WTC11 (cell line): Measurements from ENCODE around the gene PLXNB2. TPM values are rescaled to one million over a fixed set of nuclear protein-coding genes. Genes with fewer than 3 reads are reported as not detected.

ENCODE experiments used
- ATF1 ChIP-seq: sonication (generic); formaldehyde crosslinking; IDR thresholded peaks from 2 replicates; pipeline ENCODE4 v1.8.1; 2023; ENCODE audit warnings: mild to moderate bottlenecking, moderate library complexity, missing genetic modification reagents
- ETV6 ChIP-seq: sonication (generic); formaldehyde crosslinking; IDR thresholded peaks from 2 replicates; pipeline ENCODE4 v1.8.1; 2022; ENCODE audit warnings: mild to moderate bottlenecking, missing genetic modification reagents
- FOXP1 ChIP-seq: sonication (generic); formaldehyde crosslinking; IDR thresholded peaks from 2 replicates; pipeline ENCODE4 v1.8.0; 2022; ENCODE audit warnings: missing genetic modification reagents, mild to moderate bottlenecking, moderate library complexity, borderline replicate concordance
- MXD4 ChIP-seq: fragments of 250-450 bp; sonication (Bioruptor Pico); IDR thresholded peaks from 2 replicates; pipeline ENCODE4 v1.8.0; 2021; ENCODE audit warnings: mild to moderate bottlenecking, moderate library complexity, borderline replicate concordance
- SMAD4 ChIP-seq: sonication (generic); formaldehyde crosslinking; IDR thresholded peaks from 2 replicates; pipeline ENCODE4 v1.8.0; 2022; ENCODE audit warnings: mild to moderate bottlenecking, missing genetic modification reagents
- TEAD4 ChIP-seq: sonication (generic); formaldehyde crosslinking; IDR thresholded peaks from 2 replicates; pipeline ENCODE4 v1.8.0; 2022; ENCODE audit warnings: mild to moderate bottlenecking, missing genetic modification reagents
- TP53 ChIP-seq: sonication (generic); formaldehyde crosslinking; IDR thresholded peaks from 2 replicates; pipeline ENCODE4 v1.8.1; 2023; ENCODE audit warnings: mild to moderate bottlenecking, missing genetic modification reagents
- ZBTB21 ChIP-seq: sonication (generic); formaldehyde crosslinking; IDR thresholded peaks from 2 replicates; pipeline ENCODE4 v1.8.1; 2023; ENCODE audit warnings: mild to moderate bottlenecking, missing genetic modification reagents, borderline replicate concordance
- ZNF263 ChIP-seq: sonication (generic); formaldehyde crosslinking; IDR thresholded peaks from 2 replicates; pipeline ENCODE4 v1.8.1; 2022; ENCODE audit warnings: low read depth, mild to moderate bottlenecking, moderate library complexity, missing genetic modification reagents
- total RNA-seq: library from RNA; stranded (reverse); gene quantifications from 3 replicates; pipeline ENCODE4 v1.2.3, GENCODE V29; 2021
- TF ChIP-seq, protein P1 (sequence below): fragments of 250-450 bp; sonication (Bioruptor Pico); IDR thresholded peaks from 2 replicates; pipeline ENCODE4 v1.9.0; 2021; ENCODE audit warnings: mild to moderate bottlenecking, borderline replicate concordance
- TF ChIP-seq, protein P2 (sequence below): sonication (generic); formaldehyde crosslinking; IDR thresholded peaks from 2 replicates; pipeline ENCODE4 v1.8.0; 2023; ENCODE audit warnings: missing genetic modification reagents
- TF ChIP-seq, protein P3 (sequence below): sonication (generic); formaldehyde crosslinking; IDR thresholded peaks from 2 replicates; pipeline ENCODE4 v1.8.1; 2023; ENCODE audit warnings: mild to moderate bottlenecking, missing genetic modification reagents
- TF ChIP-seq, protein P4 (sequence below): fragments of 250-450 bp; sonication (Bioruptor Pico); IDR thresholded peaks from 2 replicates; pipeline ENCODE4 v1.9.0; 2021; ENCODE audit warnings: mild to moderate bottlenecking
- TF ChIP-seq, protein P5 (sequence below): sonication (generic); formaldehyde crosslinking; IDR thresholded peaks from 2 replicates; pipeline ENCODE4 v1.8.1; 2023; ENCODE audit warnings: mild to moderate bottlenecking, moderate library complexity, missing genetic modification reagents
- TF ChIP-seq, protein P6 (sequence below): sonication (generic); formaldehyde crosslinking; IDR thresholded peaks from 2 replicates; pipeline ENCODE4 v1.8.1; 2022; ENCODE audit warnings: mild to moderate bottlenecking, missing genetic modification reagents, moderate library complexity, borderline replicate concordance
- TF ChIP-seq, protein P7 (sequence below): sonication (generic); formaldehyde crosslinking; IDR thresholded peaks from 2 replicates; pipeline ENCODE4 v1.8.0; 2022; ENCODE audit warnings: mild to moderate bottlenecking, missing genetic modification reagents
- TF ChIP-seq, protein P8 (sequence below): sonication (generic); formaldehyde crosslinking; IDR thresholded peaks from 2 replicates; pipeline ENCODE4 v1.8.1; 2022; ENCODE audit warnings: low read depth, mild to moderate bottlenecking, moderate library complexity, missing genetic modification reagents, borderline replicate concordance
- TF ChIP-seq, protein P9 (sequence below): fragments of 200-600 bp; IDR thresholded peaks from 2 replicates; pipeline ENCODE4 v1.8.0; 2022; ENCODE audit warnings: antibody characterized with exemption
- TF ChIP-seq, protein P10 (sequence below): sonication (generic); formaldehyde crosslinking; IDR thresholded peaks from 2 replicates; pipeline ENCODE4 v1.8.1; 2022; ENCODE audit warnings: missing genetic modification reagents, borderline replicate concordance

PLXNB2 gene
- total RNA-seq, 1 experiment from 2014 or later, result 113 TPM

DNA sequence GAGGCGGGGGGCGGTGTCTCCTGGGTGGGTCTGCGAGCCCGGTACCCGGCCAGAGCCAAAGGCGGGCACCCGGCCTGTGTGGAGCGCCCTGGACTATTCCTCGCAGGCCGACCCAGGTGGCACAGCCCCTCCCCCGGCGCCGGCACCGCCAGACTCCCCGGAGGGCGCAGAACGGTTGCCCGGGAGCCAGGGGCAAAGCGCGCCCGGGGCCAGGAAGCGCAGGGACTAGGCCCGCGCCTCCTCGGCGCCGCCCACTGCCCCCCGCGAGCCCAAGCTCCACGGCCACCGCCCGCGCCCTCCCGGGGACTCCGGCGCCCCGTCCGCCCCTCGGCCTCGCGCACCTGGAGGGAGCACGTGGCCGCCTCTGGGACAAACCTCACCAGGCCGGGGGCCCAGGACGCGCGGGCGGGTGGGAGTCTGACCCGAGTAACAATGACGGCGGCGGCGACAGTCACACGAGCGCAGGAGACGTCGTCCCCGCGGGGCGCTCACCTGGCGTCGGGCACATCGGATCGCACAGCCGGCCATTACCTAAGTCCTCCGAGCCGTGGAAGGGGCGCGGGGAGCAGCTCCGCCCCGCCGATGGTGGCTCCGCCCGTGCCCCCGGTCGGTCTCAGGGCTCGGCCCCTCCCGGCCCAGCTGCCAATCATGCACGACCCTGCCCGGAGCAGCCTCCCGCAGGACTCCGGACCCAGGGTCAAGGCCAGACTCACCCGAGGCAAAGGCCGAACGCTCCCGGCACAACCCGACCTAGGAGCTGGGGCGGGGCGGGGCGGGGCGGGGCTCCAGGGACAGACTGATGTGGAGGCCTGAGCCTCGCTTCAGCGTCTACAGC is 7.4 kb downstream of the PLXNB2 start (continued):
- TF ChIP-seq, protein P1, sequence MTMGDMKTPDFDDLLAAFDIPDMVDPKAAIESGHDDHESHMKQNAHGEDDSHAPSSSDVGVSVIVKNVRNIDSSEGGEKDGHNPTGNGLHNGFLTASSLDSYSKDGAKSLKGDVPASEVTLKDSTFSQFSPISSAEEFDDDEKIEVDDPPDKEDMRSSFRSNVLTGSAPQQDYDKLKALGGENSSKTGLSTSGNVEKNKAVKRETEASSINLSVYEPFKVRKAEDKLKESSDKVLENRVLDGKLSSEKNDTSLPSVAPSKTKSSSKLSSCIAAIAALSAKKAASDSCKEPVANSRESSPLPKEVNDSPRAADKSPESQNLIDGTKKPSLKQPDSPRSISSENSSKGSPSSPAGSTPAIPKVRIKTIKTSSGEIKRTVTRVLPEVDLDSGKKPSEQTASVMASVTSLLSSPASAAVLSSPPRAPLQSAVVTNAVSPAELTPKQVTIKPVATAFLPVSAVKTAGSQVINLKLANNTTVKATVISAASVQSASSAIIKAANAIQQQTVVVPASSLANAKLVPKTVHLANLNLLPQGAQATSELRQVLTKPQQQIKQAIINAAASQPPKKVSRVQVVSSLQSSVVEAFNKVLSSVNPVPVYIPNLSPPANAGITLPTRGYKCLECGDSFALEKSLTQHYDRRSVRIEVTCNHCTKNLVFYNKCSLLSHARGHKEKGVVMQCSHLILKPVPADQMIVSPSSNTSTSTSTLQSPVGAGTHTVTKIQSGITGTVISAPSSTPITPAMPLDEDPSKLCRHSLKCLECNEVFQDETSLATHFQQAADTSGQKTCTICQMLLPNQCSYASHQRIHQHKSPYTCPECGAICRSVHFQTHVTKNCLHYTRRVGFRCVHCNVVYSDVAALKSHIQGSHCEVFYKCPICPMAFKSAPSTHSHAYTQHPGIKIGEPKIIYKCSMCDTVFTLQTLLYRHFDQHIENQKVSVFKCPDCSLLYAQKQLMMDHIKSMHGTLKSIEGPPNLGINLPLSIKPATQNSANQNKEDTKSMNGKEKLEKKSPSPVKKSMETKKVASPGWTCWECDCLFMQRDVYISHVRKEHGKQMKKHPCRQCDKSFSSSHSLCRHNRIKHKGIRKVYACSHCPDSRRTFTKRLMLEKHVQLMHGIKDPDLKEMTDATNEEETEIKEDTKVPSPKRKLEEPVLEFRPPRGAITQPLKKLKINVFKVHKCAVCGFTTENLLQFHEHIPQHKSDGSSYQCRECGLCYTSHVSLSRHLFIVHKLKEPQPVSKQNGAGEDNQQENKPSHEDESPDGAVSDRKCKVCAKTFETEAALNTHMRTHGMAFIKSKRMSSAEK, result no peak
- TF ChIP-seq, protein P2, sequence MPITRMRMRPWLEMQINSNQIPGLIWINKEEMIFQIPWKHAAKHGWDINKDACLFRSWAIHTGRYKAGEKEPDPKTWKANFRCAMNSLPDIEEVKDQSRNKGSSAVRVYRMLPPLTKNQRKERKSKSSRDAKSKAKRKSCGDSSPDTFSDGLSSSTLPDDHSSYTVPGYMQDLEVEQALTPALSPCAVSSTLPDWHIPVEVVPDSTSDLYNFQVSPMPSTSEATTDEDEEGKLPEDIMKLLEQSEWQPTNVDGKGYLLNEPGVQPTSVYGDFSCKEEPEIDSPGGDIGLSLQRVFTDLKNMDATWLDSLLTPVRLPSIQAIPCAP (CRISPR knock-in tag), result 0 out of 2 replicates have a peak, but pooled peaks have one; percentile 30
- no peak for TF ChIP-seq SMAD4 (CRISPR knock-in tag)
- peak; percentile 52; the same call in 1 of the 2 replicates for TF ChIP-seq ETV6
- TF ChIP-seq, protein P3, sequence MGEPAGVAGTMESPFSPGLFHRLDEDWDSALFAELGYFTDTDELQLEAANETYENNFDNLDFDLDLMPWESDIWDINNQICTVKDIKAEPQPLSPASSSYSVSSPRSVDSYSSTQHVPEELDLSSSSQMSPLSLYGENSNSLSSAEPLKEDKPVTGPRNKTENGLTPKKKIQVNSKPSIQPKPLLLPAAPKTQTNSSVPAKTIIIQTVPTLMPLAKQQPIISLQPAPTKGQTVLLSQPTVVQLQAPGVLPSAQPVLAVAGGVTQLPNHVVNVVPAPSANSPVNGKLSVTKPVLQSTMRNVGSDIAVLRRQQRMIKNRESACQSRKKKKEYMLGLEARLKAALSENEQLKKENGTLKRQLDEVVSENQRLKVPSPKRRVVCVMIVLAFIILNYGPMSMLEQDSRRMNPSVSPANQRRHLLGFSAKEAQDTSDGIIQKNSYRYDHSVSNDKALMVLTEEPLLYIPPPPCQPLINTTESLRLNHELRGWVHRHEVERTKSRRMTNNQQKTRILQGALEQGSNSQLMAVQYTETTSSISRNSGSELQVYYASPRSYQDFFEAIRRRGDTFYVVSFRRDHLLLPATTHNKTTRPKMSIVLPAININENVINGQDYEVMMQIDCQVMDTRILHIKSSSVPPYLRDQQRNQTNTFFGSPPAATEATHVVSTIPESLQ (CRISPR knock-in tag), result no peak
- TF ChIP-seq, protein P4, sequence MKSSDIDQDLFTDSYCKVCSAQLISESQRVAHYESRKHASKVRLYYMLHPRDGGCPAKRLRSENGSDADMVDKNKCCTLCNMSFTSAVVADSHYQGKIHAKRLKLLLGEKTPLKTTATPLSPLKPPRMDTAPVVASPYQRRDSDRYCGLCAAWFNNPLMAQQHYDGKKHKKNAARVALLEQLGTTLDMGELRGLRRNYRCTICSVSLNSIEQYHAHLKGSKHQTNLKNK (CRISPR knock-in tag), result no peak
- peak; percentile 55; the same call in 1 of the 2 replicates for TF ChIP-seq FOXP1 (CRISPR knock-in tag)
- TF ChIP-seq, protein P5, sequence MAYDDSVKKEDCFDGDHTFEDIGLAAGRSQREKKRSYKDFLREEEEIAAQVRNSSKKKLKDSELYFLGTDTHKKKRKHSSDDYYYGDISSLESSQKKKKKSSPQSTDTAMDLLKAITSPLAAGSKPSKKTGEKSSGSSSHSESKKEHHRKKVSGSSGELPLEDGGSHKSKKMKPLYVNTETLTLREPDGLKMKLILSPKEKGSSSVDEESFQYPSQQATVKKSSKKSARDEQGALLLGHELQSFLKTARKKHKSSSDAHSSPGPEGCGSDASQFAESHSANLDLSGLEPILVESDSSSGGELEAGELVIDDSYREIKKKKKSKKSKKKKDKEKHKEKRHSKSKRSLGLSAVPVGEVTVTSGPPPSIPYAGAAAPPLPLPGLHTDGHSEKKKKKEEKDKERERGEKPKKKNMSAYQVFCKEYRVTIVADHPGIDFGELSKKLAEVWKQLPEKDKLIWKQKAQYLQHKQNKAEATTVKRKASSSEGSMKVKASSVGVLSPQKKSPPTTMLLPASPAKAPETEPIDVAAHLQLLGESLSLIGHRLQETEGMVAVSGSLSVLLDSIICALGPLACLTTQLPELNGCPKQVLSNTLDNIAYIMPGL (CRISPR knock-in tag), result no peak
- no peak for TF ChIP-seq ATF1
- TF ChIP-seq ZBTB21 (CRISPR knock-in tag), result 0 out of 2 replicates have a peak, but pooled peaks have one; percentile 17
- no peak for TF ChIP-seq TP53 (CRISPR knock-in tag)
- TF ChIP-seq, protein P6, sequence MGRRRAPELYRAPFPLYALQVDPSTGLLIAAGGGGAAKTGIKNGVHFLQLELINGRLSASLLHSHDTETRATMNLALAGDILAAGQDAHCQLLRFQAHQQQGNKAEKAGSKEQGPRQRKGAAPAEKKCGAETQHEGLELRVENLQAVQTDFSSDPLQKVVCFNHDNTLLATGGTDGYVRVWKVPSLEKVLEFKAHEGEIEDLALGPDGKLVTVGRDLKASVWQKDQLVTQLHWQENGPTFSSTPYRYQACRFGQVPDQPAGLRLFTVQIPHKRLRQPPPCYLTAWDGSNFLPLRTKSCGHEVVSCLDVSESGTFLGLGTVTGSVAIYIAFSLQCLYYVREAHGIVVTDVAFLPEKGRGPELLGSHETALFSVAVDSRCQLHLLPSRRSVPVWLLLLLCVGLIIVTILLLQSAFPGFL (CRISPR knock-in tag), result no peak
- TF ChIP-seq, protein P7, sequence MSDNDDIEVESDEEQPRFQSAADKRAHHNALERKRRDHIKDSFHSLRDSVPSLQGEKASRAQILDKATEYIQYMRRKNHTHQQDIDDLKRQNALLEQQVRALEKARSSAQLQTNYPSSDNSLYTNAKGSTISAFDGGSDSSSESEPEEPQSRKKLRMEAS (CRISPR knock-in tag), result peak; percentile 85
- no peak for TF ChIP-seq ZNF263 (CRISPR knock-in tag)
- TF ChIP-seq TEAD4 (CRISPR knock-in tag), result no peak
- TF ChIP-seq MXD4 (CRISPR knock-in tag), result no peak
- TF ChIP-seq, protein P8, sequence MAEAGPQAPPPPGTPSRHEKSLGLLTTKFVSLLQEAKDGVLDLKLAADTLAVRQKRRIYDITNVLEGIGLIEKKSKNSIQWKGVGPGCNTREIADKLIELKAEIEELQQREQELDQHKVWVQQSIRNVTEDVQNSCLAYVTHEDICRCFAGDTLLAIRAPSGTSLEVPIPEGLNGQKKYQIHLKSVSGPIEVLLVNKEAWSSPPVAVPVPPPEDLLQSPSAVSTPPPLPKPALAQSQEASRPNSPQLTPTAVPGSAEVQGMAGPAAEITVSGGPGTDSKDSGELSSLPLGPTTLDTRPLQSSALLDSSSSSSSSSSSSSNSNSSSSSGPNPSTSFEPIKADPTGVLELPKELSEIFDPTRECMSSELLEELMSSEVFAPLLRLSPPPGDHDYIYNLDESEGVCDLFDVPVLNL, result no peak
- TF ChIP-seq, protein P9, sequence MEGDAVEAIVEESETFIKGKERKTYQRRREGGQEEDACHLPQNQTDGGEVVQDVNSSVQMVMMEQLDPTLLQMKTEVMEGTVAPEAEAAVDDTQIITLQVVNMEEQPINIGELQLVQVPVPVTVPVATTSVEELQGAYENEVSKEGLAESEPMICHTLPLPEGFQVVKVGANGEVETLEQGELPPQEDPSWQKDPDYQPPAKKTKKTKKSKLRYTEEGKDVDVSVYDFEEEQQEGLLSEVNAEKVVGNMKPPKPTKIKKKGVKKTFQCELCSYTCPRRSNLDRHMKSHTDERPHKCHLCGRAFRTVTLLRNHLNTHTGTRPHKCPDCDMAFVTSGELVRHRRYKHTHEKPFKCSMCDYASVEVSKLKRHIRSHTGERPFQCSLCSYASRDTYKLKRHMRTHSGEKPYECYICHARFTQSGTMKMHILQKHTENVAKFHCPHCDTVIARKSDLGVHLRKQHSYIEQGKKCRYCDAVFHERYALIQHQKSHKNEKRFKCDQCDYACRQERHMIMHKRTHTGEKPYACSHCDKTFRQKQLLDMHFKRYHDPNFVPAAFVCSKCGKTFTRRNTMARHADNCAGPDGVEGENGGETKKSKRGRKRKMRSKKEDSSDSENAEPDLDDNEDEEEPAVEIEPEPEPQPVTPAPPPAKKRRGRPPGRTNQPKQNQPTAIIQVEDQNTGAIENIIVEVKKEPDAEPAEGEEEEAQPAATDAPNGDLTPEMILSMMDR, result no peak
- TF ChIP-seq, protein P10, sequence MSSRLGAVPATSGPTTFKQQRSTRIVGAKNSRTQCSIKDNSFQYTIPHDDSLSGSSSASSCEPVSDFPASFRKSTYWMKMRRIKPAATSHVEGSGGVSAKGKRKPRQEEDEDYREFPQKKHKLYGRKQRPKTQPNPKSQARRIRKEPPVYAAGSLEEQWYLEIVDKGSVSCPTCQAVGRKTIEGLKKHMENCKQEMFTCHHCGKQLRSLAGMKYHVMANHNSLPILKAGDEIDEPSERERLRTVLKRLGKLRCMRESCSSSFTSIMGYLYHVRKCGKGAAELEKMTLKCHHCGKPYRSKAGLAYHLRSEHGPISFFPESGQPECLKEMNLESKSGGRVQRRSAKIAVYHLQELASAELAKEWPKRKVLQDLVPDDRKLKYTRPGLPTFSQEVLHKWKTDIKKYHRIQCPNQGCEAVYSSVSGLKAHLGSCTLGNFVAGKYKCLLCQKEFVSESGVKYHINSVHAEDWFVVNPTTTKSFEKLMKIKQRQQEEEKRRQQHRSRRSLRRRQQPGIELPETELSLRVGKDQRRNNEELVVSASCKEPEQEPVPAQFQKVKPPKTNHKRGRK (CRISPR knock-in tag), result no peak
